ENCODE measurements around the gene GPR146.

DNA sequence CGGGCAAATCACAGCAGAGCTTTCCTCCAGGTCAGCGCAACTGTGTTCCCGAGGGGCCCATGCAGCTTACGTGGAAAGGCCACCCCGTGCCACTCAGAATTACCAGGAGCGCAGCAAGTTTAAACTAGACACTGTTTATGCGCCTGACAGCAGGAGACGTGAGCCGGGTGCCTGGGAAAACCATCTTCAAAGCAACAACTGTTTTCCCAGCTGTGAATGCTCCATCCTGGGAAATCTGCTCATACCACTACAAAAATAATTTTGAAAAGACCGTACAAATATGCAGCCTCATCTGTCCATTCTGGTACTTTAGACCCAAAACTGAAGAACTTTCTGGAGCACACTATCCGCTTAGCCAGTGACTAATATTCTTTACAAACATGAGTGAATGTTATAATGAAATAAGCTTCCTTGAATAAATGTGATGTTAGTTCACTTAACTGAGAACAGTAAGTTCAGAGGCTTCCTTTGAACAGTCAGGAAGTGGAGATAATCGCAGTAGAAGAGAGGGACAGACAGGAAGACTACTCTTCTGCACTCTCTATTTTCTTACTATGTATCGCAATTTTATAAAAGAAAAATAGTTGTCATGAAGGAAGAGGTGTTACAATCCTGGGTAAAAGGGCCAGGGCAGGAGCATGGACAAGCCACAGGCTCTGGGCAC lies 60.3 kb downstream of the GPR146 start:
- TF ChIP-seq, protein P1, sequence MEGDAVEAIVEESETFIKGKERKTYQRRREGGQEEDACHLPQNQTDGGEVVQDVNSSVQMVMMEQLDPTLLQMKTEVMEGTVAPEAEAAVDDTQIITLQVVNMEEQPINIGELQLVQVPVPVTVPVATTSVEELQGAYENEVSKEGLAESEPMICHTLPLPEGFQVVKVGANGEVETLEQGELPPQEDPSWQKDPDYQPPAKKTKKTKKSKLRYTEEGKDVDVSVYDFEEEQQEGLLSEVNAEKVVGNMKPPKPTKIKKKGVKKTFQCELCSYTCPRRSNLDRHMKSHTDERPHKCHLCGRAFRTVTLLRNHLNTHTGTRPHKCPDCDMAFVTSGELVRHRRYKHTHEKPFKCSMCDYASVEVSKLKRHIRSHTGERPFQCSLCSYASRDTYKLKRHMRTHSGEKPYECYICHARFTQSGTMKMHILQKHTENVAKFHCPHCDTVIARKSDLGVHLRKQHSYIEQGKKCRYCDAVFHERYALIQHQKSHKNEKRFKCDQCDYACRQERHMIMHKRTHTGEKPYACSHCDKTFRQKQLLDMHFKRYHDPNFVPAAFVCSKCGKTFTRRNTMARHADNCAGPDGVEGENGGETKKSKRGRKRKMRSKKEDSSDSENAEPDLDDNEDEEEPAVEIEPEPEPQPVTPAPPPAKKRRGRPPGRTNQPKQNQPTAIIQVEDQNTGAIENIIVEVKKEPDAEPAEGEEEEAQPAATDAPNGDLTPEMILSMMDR (IDR thresholded peaks at IDR 0.05) = no peak
- no peak for TF ChIP-seq POLR2A (IDR thresholded peaks at IDR 0.05)
- no peak for TF ChIP-seq POLR2AphosphoS5 (IDR thresholded peaks at IDR 0.05; ENCODE audit: insufficient read depth in 1 of 2, low read depth in 1 of 2)
